ENCODE measurements around the gene PAM.

Gene PAM

DNA sequence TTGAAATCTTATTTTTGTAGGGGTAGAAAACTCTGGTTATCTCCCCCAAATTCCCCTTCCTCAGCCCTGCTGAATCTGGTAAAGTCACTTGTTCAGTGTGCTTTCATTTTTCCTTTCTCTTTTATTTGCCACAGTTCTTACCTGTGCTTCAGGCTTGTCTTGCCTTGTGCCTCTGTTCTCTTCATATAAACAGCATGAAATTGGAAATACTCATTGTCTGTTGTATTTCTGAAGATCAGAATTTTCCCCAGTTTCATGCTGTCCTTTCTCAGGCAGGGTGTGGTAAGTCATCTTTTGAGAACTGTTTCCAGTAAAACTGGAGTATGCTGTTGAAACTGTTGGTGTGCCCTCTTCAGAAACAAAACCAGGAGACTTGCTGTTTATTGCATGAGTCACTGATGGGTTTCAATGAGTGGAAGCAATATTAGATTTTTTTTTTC, 7.0 kb downstream of the PAM start:
- no peak overlapping the region for H3K27ac ChIP-seq (replicated peaks)
- TF ChIP-seq, protein P1, sequence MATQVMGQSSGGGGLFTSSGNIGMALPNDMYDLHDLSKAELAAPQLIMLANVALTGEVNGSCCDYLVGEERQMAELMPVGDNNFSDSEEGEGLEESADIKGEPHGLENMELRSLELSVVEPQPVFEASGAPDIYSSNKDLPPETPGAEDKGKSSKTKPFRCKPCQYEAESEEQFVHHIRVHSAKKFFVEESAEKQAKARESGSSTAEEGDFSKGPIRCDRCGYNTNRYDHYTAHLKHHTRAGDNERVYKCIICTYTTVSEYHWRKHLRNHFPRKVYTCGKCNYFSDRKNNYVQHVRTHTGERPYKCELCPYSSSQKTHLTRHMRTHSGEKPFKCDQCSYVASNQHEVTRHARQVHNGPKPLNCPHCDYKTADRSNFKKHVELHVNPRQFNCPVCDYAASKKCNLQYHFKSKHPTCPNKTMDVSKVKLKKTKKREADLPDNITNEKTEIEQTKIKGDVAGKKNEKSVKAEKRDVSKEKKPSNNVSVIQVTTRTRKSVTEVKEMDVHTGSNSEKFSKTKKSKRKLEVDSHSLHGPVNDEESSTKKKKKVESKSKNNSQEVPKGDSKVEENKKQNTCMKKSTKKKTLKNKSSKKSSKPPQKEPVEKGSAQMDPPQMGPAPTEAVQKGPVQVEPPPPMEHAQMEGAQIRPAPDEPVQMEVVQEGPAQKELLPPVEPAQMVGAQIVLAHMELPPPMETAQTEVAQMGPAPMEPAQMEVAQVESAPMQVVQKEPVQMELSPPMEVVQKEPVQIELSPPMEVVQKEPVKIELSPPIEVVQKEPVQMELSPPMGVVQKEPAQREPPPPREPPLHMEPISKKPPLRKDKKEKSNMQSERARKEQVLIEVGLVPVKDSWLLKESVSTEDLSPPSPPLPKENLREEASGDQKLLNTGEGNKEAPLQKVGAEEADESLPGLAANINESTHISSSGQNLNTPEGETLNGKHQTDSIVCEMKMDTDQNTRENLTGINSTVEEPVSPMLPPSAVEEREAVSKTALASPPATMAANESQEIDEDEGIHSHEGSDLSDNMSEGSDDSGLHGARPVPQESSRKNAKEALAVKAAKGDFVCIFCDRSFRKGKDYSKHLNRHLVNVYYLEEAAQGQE (IDR thresholded peaks at IDR 0.05; ENCODE audit: insufficient replicate concordance, low read depth) = no peak
- TF ChIP-seq POLR2AphosphoS5 (IDR thresholded peaks at IDR 0.05; ENCODE audit: low read depth) (no peak), CTCF (IDR thresholded peaks at IDR 0.05; ENCODE audit: insufficient read depth, low read length) (no peak), GABPA (IDR thresholded peaks at IDR 0.05; ENCODE audit: low read depth) (no peak), SPI1 (IDR thresholded peaks at IDR 0.05; ENCODE audit: borderline replicate concordance, low read depth) (no peak)
- no peak overlapping the region for H3K4me3 ChIP-seq (replicated peaks; ENCODE audit: insufficient read depth, low read length)
- no peak for DNase-seq (ENCODE audit: low read depth in 1 of 2, low spot score in 1 of 2)
- H3K27me3 ChIP-seq (ENCODE audit: insufficient read depth, poor library complexity, severe bottlenecking) = no peaks in the 10 kb centered on the region

DNA sequence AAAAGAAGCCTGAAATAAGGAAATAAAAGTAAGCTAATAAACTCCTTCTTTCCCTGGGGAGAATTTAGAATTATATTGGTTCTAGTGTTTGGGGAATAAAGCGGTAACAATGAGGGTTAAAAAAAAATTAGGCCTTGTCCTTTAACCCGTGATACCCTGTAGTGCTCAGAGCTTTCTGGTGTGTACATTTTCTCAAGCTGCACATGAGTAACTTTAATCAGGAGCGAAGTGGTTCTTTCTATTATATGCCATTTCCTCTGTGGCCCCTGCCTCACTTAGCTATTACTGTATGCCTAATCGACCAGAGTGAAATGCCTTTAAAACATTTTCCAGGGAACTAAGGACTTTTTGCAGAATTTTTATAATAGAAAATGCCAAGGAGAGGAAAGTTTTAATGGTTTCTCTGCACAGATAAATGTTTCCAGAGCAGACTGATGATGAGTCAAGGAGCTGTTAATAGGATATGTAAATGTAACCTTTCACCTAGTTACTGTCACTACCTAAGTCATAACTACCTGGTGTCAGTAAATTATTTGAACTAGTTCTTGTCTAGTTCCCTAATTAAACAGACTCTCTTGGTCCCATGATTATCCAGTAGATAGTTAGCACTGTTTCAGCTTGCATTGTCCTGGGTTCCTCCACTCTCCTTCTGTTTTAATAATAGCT, 7.6 kb downstream of the PAM start:
- Histone ChIP-seq H3K27ac (replicated peaks) (no peak overlapping the region), H3K4me3 (replicated peaks; ENCODE audit: insufficient read depth, low read length) (no peak overlapping the region)

GRCh38 chr5:102763734-102764133, 8.6 kb downstream of the PAM start:
- H3K4me3 ChIP-seq (replicated peaks; ENCODE audit: insufficient read depth, low read length) = no peak overlapping the region
- no peak overlapping the region for H3K27ac ChIP-seq (replicated peaks)
- TF ChIP-seq, protein P1 (IDR thresholded peaks at IDR 0.05; ENCODE audit: insufficient replicate concordance, low read depth) = no peak
- TF ChIP-seq POLR2AphosphoS5 (IDR thresholded peaks at IDR 0.05; ENCODE audit: low read depth) (no peak), GABPA (IDR thresholded peaks at IDR 0.05; ENCODE audit: low read depth) (no peak), CTCF (IDR thresholded peaks at IDR 0.05; ENCODE audit: insufficient read depth, low read length) (no peak), SPI1 (IDR thresholded peaks at IDR 0.05; ENCODE audit: borderline replicate concordance, low read depth) (no peak)
- DNase-seq (ENCODE audit: low read depth in 1 of 2, low spot score in 1 of 2) = no peak
- no peaks in the 10 kb centered on the region for H3K27me3 ChIP-seq (ENCODE audit: insufficient read depth, poor library complexity, severe bottlenecking)

More for the DNA sequence above, 7.6 kb downstream of the PAM start:
- TF ChIP-seq, protein P1 (IDR thresholded peaks at IDR 0.05; ENCODE audit: insufficient replicate concordance, low read depth) = no peak
- TF ChIP-seq POLR2AphosphoS5 (IDR thresholded peaks at IDR 0.05; ENCODE audit: low read depth) = no peak
- TF ChIP-seq CTCF (IDR thresholded peaks at IDR 0.05; ENCODE audit: insufficient read depth, low read length) = no peak
- TF ChIP-seq SPI1 (IDR thresholded peaks at IDR 0.05; ENCODE audit: borderline replicate concordance, low read depth) = no peak
- TF ChIP-seq GABPA (IDR thresholded peaks at IDR 0.05; ENCODE audit: low read depth) = no peak
- no peak for DNase-seq (ENCODE audit: low read depth in 1 of 2, low spot score in 1 of 2)
- H3K27me3 ChIP-seq (ENCODE audit: insufficient read depth, poor library complexity, severe bottlenecking) = no peaks in the 10 kb centered on the region
